Measurements from ENCODE around the gene CYP11A1.

Gene CYP11A1

DNA sequence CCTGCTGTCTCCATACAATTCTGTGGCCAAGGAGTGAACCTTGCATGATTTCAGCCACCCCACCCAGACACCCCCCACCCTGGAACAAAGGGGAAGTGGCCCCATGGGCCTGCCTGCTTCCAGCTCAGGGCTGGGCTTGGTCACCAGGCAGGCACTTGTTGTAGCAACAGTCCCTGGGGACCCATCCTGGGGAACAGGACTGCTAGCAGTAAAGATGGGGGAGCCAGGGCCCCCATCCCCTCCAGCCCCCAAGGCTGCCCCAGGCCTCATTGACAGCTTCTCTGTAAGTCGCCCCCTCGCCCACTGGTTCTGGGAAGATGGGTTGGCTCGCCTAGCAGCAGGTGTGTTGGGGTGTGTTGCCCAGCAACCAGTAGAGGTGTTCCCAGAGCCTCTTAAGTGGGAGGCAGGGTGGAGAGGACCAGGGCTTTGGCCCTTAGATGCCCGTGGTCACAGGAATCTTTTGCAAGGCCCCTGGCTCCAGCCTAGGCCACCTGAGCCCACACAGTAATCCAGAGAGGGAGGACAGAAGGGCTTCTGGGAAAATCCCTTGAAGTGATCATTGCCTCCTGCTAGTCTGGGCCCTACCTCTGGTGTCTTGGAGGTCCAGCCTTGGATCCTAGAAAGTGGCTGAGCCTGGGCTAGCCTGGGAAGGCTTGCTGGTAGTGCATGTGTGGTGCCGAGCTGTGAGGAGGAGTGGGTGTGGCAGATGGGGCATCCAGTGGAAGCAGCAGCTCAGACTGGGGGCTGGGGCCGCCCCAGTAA is 48.9 kb downstream of the CYP11A1 start:
- DNase-seq: no peak

GRCh38 chr15:74317820-74318375 is 49.5 kb downstream of the CYP11A1 start:
- no peak for DNase-seq

DNA sequence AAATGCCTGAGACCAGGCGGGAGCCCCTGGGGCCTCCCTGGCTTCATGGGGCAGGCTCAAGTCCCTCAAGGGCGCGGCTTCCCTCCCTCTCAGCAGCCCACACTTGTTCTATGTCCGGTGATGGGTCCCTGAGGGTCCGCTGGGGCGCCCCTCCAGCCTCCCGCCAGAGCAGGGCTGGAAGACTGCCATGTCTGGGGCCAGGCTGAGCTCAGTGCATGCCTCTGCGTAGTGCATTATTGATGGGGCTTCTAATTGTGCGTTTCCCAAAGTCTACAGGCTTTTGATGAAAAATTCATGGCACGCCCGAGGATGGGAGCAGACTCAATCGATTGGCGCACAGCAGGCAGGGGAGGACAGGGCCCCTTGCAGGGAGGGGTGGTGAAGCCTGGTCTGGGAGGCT is 51.3 kb downstream of the CYP11A1 start:
- DNase-seq: no peak

- no peak for DNase-seq
Measured at GRCh38 chr15:74315626-74316025, 51.8 kb downstream of the CYP11A1 start.

DNA sequence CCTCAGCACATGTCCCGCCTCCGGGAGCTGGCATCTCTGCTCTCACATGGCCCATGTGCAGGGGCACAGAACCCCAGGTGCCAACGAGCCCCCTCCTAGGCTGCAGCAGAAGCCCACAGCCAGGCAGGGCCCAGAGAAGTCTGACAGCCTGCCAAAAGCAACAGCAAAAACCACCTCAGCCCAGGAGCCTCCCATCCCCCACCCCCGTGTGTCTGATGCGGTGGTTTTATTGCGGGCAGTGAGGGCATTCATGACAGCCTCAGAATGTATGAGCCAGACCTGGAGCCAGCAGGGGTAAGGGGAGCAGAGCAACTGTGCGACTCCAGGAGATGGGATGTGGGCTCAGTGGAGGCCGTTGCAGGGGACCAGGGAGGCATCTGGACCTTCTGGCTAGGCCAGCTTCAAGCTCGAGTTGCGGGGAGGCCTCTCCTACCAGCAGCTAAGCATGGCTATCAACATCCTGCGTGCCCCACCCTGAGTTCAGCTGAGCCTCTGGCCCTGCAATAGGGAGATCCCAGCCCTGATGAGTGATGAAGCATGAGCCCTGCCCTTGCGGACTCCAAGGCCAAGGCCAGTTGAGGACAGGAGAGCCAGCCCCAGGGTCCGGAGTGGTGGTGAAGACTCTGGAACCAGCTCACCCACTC is 52.5 kb downstream of the CYP11A1 start:
- DNase-seq: no peak

DNA sequence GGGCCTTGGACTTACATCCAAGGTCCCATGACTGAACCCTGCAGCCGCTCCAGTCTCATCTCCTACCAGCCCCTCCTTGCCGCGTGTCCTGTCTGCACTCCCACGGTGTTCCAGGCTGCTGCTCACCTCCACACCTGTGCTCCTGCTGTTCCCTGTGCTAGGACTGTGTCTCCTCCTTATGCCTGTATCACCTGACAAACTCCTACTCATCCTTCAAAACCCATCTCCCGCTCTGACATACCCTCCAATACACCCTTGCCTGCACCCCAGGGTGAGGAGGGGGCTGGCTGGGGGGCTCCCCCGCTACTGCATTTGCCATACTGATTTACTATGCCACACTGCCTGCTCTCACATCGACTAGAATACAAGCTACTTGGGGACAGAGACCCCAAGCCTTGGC is 53.6 kb downstream of the CYP11A1 start:
- no peak for DNase-seq

- no peak for DNase-seq
Measured at GRCh38 chr15:74312445-74313007, 54.9 kb downstream of the CYP11A1 start.

DNA sequence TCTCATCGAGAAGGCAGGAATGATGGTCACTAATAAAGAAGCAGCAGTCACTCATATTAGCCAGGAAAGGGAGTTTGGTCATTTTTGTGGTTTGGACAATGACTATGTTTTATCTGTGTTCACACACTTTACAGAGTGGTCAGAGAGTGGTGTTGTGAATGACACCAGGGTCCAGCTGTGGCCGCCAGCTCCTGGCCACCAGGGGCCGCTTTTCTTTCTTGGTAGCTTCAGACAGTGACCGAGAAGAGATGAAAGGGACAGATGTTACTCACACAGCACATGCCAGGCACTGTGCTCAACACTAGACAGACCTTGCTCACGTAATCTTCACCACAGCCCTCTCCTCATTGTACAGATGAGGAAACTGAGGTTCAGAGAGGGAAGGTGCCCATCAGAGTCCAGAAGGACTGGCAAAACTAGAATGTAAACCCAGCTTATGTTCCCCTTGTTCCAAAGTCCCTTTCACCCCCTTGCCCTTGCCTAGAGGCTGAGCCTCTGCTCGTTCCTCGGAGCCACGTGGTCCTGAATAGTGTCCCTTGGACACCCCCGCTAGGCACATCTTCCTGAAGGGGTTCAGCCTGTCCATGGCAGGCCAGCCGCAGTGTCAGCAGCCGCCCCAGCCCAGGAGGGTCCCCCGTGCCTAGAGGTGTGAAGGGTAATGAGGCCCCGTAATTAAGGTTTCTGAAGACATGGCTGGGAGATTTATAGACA is 55.6 kb downstream of the CYP11A1 start:
- no peak for DNase-seq

DNA sequence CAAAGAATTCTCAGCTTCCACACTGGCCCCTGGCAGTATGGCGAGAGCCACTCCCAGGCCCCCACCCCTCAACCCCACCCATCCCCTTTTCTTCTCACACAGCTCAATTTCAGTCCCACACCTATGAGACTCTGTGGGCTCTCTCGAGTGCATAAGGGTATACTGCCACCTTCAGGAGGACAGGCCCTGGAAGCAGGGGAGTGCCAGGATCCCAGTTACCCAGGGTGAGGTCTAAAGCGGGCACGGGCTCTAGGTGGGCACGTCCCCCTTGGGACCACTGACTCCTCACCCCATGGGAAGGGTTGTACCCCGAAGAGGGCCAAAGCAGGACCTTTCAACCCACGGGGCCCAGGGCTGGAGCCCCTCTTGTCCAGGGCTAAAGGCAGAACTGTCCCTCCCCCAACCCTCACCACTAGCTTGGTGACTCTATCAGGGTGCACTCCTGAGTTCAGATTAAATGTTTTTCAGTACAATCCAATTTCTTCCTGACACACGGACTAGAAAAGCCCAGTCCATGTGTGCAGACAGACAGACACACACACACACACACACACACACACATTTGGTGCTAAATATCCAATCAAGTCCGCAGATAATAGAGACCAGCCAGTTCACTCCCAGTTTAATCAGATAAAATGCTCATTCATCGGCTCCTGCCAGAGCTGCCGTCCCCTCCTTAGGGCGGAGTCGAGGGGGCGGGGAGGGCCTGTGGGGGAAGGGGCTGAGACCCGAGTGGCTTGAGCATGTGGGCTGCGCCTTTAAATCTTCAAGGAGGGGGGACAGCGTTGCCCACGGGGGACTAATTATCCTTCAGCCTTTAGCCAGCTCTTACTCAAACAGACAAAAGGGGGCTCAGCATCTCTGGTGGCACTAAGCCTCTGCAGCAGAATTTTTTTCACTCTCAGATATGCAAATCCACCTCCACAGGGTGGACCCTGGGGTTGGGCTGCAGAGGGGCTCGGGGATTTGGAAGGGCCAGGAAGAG is 59.3 kb downstream of the CYP11A1 start:
- DNase-seq: no peak

GRCh38 chr15:74306781-74307217 is 60.6 kb downstream of the CYP11A1 start:
- no peak for DNase-seq

- DNase-seq: no peak
Measured at GRCh38 chr15:74305687-74306086, 61.8 kb downstream of the CYP11A1 start.

- no peak for DNase-seq
Measured at GRCh38 chr15:74304431-74304830, 63.0 kb downstream of the CYP11A1 start.

DNA sequence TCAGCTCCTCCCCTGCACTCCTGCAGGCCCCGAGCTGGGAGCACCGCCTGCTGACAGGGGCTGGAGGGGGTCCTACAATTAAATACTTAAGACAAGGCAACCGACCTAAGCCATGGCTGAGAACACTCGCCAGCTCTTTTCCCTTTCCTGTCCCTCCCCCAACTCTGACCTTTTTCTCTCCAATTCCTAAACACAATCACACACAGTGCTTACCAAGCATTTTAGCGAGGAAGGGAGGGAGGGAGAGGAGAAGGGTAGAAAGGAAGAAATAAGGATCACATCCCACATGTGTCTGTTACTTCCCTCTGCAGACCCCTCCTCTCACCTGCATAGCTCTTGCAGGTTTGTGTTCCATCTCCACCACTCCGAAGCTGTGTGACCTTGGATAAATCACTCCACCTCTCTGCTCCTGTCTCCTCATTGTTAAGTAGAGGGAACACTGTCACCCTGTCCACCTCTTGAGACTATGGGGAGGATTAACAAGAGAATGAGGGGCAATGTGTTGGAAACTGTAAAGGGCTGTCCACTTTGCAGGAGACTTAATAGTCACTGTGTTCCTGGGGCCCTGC is 63.6 kb downstream of the CYP11A1 start:
- no peak for DNase-seq

GRCh38 chr15:74302821-74303359 is 64.6 kb downstream of the CYP11A1 start:
- DNase-seq: peak in 1 of 4 experiments; percentile 10

DNA sequence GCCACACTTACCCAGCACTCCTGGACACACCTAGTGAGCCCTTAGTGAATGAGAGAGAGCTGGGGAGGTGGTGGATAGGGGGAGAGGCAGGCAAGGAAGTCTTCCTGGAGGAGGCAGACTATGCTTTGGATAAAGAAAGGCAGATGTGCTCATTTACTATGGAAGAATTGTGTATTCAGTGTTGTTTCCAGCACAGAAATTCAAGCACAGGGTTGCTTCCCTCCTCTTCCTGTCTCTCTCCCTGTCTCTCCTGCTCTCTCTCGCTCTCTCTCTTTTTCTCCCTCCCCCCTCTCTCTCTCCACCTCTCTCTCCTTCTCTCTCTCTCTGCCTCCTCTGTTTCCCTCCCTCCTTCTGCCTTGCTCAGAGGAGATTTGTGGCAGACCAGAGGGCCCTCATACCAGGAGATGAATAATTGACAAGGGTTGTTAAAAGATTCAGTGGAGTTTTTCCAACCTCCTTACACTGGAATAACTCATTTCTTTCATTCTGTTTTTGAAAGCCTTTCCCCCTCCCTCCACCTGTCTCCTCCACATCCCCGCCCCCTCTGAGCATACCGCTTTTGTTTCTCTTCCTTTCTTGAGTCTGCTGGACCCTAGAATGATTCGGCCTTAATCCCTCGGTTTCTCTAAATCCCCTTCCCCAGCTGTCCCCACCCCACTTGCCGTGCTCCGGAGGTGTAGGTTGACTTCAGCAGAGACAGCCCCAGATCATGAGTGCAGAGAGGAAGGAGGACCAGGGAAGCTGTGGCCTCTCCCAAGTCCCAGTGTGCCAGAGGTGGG is 65.7 kb downstream of the CYP11A1 start:
- no peak for DNase-seq

DNA sequence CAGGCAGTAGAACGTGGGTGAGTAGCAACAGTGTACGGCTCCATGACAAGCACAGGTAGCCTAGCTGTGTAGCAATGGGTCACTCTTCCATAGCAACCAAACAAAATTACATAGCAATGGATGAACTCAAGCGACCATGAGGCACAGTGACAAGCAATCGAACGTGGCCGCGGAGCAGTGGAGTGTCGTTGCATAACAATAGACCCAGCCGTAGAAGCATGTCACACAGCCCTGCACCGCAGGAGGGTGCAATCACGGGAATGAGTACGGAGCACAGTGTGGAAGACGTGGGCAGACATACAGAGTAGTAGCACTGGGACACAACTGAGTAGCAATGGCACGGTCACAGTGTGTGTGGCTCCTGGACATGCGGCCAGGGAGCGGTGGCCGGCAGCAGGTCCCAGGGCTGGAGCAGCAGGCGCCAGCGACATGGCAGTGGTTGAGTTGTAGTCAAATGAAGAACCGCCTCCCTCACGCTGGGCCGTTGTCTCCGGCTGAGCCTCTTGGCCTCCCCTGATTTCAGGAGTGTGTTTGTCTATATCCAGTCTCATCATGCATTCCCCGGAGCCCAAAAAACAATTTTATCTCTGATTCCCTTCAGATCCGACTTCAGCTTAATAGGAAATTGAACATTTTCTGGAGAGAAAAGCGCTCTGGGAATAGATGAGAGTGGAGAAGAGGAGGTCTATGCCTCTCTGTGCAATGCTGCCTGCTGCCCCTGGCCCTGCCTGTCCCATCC is 67.2 kb downstream of the CYP11A1 start:
- DNase-seq: no peak

- DNase-seq: no peak
Measured at GRCh38 chr15:74297887-74298286, 69.6 kb downstream of the CYP11A1 start.

GRCh38 chr15:74295800-74296199 is 71.6 kb downstream of the CYP11A1 start:
- no peak for DNase-seq

DNA sequence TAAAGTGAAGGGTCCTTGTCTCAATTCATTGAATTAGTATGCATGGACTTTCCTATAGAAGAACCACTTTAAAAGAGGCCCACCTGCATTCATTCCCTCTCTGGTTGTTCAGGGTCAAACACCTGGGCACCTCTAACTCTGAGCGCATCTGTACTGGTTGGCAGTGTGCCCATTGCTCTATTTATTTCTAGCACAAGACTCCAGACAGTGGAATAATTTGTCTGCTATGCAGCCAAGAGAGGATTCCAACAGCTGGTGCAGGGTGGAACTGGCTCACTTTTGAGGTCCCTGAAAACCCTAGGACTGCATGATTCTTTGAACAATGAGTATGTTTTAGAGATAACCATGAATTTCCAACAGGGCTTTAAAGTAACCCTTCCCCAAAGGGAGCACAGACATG is 73.4 kb downstream of the CYP11A1 start:
- DNase-seq: no peak
